Stimulated activated CD4-positive, alpha-beta T cell treated with anti-CD3 and anti-CD28 coated beads, Interleukin-15, amount 100 ng/mL, for 48 hours (primary cell): ENCODE results near the gene RAP1A.
A peak's percentile ranks its signal among the peaks of the same experiment; 100 is the strongest.

Experiments
- DNase-seq, 2 donors: peaks; one replicate each; pipeline ENCODE4 v3.0.0-alpha.2; 2020; ENCODE audit warnings: low read depth in 2 of 2

Gene RAP1A

DNA sequence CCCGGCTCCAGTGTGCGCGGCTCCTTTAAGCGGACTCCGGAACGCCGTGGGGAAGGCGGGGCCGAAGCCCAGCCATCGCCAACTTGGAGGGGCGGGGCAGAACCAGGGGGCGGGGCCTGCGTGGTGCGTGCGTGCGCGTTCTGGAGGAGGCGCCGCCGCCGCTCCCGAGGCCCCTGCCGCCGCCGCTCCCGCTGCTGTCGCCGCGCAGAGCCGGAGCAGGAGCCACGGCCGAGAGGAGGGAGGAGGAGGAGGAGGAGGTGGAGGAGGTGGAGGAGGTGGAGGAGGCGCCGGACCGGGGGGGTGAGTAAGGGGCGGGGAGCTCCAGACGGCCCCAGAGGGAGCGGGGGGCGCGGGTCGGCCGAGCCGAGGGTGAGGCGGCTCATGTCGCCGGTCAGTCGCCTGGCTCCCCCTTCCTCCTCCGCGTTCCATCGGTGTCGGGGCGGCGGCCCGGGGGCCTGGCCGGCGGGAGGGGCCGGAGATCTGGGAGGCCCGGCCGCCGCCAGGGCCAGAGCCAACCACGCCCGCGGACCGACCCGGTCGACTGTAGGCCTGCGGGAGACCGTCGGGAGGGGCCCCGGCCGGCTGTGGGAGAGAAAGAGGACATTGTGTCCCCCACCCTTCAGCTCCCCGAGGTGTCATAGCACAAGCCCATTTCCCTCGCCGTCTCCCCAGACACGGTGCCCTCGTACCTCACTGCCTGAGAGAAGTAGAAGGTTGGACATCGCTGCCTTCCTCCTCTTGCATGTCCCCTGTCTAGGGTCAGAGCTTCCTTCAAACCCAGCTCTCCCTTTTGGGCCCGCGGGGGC is at the start of gene RAP1A:
TSS of gene RAP1A (plus strand) at position 155 of the 806 bp plus-strand sequence. CDS start 71,572 bp downstream, outside the sequence.
- peak; percentile 87 to 95 for DNase-seq

DNA sequence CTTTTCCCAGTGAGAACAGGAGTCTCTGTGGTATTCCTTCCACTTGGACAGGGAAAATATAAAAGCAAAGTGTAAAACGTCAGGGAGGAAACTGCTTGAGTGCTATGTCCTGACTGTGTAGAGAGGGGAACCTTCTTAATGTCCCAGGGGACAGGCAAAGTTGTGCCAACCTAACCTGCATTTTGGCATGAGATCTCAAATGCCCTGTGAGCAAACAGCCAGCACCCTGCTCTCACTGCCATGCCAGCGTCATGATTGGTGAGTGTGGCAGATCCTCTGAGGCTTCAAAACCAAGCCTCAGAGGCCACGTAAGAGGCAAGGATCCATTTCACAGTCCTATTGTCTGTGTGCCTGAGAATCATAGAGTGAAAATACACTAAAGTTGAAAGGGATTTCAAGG is 49.7 kb upstream of the RAP1A start:
- DNase-seq = no peak

DNA sequence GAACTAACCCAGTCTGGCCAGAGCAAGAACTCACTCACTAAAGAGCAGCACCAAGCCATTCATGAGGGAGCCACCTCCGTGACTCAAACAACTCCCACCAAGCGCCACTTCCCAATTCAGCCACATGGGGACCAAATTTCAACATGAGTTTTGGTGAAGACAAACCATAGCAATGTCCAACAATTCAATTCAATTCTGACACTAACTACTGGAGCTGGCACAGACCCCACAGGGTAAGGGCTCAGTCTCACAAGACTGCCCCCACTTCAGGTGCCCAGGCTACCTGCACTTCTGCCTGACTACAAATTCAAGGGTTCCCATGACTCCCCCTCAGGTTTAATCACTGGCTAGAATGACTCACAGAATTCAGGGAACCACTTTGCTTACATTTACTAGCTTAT is 48.8 kb upstream of the RAP1A start:
- peak; percentile 19 to 21 for DNase-seq

DNA sequence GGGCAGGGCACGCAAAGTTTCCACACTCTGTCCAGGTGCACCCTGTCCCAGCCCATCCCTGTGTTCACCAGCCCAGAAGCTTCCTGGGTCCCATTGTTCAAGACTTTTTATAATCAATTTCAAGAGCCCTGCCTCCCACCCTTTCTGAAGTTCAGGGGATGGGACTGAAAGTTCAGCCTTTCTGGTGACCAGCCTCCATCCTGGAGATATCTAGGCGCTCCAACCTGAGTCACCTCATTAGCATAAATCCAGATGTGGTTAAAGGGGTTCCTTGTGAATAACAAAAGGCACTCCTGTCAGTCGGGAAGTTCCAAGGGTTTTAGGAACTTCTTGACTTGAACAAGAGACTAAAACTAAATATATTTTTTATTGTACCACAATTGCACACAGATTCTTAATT is 48.4 kb upstream of the RAP1A start:
- no peak for DNase-seq

DNA sequence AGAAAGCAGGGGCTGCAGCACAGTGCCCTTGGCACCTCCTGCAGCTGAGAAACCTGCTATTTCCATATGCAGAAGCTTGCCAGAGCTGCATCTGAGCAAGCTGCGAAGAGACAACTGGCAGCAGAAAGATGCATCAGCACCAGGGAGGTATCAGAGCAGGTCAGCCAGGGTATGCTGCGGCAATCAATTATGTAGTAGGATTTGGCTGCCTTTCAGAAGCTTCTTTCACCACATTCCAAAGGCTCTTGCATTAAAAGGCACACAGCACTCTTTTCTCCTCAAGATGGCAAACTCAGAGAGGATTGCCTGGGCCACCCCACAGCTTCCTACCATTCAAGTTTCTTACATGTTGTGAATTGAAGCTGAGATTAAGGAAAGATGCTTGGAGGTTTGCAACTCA is 47.6 kb upstream of the RAP1A start:
- DNase-seq = no peak

DNA sequence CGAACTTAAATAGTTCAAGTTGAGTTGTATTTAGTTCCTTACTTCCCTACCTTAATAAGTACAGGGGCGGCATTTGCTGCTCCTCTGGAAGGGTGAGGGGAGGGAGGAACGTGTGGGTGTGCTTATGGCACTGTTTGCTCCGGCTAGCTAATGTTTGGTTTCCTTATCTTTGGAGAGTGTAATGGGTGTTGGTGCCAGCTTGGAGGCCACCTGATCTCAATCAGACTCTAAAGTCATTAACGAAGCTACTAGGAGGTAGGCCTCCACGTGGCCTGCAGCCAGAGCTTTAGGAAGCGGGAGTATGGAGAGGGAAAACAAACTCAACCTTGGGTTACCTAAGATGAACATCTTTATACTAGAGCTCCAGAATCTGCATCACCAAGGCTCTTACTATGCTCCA is 43.0 kb upstream of the RAP1A start:
- DNase-seq = no peak

DNA sequence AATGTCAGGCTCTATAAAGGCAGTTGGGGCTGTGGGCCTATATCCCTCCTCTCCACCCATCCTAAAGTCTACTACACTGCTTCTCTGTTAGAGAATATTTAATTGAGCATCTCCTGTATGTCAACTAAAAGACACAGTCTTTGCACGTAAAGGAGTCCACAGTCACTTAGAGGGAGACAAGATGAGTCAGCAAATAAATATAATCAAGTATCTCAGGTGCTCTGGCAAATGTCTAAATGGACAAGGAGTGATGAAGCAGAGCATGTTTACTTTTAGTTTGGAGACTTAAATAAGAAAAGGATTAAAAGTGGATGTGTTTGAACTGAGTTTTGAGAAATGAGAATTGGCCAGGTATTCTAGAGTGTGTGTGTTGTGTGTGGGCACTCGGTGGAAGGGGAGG is 41.8 kb upstream of the RAP1A start:
- no peak for DNase-seq

DNA sequence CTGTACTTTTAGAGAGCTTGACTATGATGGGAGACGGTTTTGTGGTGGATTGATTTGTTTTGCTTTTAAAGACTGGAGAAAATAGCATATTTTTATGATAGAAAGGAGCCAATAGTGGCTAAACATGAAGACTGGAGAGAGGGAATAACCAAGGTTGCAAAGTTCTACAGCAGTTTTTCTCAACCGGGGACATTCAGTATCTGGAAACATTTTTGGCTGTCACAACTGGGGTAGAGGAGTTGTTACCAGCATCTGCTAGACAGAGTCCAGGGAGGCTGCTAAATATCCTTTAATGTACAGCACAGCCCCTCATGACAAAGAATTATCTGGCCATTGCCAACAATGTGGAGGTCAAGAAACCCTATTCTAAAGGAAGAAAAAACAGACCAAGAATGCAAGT is 38.4 kb upstream of the RAP1A start:
- DNase-seq = no peak

DNA sequence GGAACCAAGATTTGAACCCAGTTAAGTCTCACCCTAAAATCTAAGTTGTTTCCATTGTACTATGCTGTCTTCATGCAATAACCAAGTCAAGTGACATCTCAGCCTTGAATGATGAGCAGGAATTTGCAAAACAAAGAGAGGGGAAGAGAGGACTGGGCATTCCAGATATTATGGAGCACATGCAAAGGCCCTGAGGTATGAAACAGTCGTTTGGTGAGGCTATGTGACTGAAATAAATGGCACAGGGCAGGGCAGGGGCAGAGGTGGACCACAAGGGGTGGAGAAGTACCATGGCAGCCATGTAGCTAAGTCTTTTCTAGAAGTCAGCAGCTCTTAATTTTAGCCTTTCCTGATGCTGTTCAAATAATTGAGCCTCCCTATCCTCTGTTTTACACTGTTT is 37.6 kb upstream of the RAP1A start:
- DNase-seq = no peak

DNA sequence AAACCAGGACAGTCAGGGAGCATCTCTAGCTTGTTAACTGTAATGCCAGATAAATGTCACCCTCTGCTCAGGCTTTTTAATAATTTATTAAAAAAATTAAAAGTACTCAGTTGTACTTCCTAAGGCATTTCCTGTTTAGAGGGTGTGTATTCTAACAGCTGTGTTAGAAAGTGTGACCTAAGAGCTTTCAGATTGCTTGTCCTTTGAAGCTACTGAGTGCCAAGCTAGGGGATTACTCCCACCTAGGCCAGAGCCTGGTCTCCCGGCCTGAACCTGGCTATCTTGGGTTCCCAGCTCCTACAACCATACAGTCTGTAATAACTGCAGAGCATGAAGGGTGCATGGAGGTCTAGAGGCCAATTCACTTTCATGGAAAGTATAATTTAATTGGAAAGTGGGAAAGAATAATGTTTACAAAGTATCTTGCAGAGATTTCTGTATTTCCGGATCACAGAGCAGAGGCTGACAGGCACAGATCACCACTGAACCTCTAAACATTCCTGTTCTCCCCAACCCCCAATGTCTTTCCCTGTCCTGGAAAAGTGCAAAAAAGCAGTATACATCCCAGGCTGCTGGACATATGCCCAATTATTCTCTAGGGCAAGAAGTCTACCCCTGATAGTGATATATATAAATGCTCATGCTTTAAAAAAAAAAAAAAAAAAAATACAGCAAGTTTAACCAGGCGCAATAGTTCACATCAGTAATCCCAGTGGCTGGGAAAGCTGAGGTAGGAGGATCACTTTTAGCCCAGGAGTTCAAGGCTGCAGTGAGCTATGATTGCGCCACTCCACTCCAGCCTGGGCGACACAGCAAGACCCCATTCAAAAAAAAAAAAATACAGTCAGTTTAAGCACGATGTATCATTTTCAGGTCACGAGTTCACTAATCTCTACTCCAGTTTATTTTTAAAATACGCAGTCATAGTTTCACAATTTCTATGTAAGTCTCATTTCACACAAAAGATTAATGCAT is 36.7 kb upstream of the RAP1A start:
- DNase-seq = no peak

DNA sequence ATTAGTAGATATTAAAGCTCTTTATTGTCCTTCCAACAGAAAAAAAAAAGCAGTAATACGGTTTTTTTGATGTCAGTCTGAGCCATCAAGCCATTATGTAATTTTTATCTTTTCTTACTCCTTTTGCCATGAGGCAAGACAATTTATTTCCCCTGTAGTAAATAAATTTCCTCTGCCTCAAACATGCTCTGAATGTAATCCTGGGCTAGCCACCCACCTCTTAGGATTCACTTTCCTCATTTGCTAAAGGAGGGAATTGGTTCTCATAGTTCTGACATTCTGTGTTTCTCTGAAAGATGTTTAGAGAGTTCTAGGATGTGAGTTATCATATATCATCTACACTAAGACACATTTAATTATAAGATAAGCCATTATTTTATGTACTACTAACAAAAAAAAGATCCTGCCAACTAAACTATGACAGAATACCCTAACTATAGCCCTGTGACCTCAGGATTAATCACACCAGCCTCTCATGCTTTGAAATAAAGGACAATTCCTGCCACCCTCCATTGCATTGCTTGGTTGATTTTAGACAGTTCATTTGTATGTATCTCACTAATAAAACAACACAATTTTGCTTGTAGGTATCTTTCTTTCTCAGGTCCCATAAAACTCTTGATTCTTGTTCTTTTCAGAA is 34.0 kb upstream of the RAP1A start:
- DNase-seq = no peak

DNA sequence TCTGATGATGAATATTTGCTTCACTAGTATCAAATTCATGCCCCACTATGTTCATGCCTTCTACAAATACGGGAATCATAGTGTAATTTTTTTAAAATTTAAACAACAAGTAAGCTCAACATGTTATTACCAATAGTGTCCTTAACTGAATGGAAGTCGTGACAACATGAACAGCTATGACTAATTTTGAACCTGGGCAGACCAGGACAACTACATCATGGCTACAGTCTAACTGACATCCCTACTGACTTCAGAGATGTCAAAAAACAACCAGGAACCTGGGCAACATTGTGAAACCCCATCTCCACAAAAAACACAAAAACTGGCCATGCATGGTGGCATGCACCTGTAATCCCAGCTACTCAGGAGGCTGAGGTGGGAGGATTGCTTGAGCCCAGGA is 33.5 kb upstream of the RAP1A start:
- no peak for DNase-seq

DNA sequence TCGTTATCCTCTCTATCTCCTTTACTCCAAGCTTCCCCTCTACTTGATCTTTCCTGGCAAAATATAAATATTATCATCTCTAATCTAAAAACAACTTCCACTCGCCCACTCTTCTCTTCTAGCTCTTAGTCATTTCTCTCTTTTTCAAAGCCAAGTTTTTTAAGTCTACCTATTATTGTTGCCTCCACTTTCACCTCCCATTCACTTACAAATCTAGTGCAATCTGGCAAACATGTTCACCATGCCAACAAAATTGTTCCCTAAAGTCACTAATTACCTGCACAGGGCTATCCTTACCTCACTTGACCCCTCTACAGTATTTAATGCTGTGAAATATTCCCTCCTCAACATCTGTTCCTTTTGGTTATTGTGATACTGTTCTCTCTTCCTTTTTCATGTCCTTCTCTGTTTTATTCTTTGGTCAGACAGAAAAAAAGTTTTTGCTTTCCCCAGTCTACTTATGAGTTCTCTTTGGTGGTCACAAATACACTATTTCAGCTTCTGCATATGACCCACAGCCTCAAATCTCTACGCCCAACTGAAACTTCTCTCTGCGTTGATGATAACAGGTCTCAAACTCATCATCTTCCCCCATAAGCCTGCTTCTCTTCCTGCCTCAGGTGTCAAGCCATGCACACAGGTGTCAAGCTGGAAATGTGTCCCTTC is 31.9 kb upstream of the RAP1A start:
- DNase-seq = no peak

DNA sequence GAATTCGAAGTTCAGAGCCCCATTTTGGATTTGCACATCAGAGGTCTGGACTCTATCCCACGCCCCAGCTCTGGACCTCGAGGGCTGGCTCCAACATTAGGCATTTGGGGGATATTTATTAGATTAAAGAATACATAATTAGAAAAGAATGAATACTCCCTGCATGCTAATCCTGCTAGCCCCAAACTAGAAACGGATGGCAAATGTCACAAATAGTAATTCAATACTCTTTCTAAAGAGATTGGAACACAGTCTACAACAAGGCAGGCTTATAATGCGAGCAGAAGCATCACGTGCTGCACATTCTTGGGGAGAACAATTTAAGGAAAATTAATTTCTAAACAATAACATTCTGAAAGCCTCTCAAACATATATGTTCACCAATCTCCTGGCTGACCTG is 27.7 kb upstream of the RAP1A start:
- DNase-seq = no peak

DNA sequence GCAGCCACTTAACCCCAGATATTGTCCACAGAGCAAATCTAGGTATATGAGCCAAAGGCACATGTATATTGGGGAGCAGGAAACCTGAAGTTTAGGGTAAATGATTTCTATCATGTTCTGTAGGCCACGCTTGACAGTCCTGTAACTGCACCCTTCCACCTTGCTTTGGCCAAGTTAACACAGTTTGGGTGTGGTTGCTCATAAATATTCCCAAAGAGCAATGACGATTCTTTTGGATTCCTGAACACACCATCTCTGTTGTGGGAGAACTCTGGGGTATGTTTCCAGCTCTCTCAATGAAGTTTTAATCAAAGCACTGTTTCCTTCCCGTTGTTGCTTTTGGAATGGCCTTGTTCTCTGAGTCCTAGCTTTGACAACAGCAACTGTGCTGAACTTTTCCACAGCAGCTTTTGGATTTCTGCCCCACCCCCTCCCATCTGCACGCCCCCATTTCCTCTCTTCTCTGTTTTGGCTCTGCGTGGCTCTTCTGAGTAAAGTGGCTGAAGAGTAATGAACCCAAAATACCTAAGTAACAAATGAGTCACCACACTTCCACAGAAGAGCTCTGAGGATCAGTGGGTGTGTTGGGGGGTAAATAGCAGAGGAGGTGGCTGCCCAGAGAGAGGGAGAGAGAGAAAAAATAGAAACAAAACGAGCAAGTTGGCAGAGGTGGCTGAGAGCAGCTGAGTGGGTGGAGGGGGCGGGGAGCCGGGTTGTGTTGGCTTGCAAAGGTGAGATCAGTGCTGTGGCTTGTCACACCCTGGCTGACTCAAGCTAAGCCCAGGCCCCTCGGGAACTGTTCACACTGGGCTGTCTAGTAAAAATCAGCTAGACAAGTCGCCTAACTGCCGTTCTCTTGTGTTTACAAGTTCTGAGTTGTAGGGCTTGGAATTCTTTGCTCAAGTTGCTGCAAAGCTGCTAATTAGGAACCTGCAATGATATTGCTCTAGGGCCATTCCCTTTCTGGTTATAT is 26.9 kb upstream of the RAP1A start:
- DNase-seq = peak; percentile 94 to 95

DNA sequence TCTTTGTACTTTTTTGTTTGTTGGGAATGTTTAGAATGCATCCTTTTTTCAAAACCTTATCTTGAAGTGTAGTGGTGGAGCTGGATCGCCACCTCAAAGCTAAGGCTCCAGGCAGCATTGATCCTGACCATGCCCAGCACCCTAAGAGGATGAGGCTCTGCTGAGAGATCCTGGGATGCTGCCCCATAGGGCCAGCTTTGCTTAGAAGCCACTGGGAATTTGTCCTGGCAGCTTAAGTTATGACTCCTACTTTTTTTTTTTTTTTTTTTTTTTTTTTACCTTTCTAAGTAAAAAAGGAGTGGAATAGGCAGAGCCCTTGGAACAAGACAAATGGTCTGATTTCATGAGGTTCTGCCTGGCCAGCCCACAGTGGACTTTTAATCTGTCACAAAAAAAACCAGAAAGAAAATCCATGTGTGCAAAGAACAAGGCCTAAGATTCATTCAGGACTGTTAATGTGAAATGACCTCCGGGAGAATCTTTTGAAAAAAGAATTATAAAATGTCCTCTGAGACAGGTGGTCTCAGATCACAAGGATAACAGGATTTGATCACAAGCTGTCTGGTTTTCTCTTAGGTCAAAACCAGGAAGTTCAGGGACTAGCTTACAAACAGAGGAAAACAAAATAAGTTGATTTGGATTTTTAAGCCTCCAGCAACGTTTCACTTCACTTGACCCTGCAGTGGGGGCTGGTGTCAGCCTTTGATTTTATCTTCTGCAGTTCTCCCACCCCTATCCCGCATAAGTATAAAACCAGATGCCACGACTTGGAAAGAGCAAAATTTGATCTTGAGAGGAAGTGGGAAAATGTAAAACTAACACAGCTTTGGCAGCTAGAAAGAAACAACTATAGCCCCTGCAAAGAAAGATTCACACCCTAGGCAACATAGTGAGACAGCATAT is 25.9 kb upstream of the RAP1A start:
- no peak for DNase-seq

DNA sequence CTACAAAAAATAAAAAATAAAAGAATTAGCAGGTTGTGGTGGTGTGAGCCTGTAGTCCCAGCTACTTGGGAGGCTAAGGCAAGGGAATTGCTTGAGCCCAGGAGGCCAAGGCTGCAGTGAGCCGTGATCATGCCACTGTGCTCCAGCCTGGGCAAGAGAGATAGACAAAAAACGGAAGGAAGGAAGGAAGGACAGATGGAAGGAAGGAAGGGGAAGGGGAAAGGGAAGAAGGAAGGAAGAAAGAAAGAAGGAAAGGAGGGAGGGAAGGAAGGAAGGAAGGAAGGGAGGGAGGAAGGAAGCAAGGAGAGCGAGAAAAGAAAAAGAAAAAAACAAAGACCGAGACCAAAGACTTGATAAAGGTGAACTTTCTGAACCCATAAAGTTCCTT is 25.3 kb upstream of the RAP1A start:
- DNase-seq = no peak

DNA sequence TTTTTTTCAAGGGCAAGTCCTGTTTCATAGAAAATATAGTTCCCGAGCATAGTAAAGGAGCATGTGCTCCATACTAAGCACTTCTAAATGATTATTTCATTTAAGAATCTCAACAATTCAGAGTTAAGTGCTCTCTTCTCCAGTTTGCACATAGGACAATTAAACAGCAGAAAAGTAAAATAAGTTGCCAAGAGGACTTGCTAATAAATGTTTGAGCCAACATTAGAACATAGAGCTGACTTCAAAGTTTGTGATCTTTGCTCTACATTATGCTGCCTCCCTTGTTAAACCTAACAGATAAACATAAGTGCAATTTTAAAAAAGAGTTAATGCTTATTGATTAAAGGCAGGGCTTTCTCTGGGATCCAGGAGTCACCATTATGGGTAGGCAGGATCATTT is 23.8 kb upstream of the RAP1A start:
- no peak for DNase-seq

DNA sequence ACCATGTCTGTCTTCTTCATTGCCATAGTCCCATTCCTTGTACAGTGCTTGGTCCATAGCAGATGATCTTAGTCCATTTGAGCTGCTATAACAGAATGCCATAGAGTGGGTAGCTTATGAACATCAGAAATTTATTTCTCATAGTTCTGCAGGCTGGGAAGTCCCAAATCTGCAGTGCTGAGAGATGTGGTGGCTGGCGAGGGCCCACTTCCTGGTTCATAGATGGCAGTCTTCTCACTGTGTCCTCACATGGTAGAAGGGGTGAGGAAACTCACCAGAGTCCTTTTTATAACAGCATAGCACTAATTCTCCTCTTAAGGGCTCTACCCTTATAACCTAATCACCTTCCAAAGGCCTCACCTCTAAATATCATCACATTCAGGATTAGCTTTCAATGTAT is 23.1 kb upstream of the RAP1A start:
- peak in 1 of 2 donors; percentile 34 for DNase-seq

DNA sequence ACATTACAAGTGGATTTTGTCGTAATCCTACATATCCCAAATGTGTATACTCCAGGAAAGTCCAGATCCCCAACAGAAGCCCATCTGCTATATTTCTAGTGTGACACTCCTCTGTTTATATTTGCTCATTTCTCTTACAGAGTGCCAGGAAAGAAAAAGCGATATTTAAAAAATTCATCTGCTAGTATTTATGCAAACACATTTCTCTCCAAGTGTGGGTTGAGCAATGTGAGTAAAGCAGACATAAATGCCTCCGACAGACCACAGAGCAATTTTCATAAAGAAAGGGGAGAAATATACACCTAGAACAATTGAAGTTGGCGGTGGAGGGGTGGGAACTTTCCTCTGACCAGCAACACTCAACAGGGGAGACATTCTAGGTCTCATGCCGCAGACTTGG is 22.2 kb upstream of the RAP1A start:
- no peak for DNase-seq
